CD14-positive monocyte (primary cell): Measurements from ENCODE around the gene KIF26B. TPM values are rescaled to one million over a fixed set of nuclear protein-coding genes. Genes with fewer than 3 reads are reported as not detected.
A peak's percentile ranks its signal among the peaks of the same experiment; 100 is the strongest.

Experiments used
- DNase-seq, 3 donors: peaks; one replicate each; pipeline ENCODE4 v3.0.0-alpha.2; 2011 to 2022
- H2AFZ ChIP-seq: 2 replicates; pipeline ENCODE4 v1.6.0; 2012; ENCODE audit warnings: mild to moderate bottlenecking, low read depth, low read length, inconsistent platforms; ENCODE audit not compliant: insufficient read depth, poor library complexity, severe bottlenecking
- H3K27ac ChIP-seq, 2 donors: 1 replicate in 1 of 2; 2 replicates in 1 of 2; pipeline ENCODE4 v1.5.1; 2012 to 2013; ENCODE audit warnings: low read length in 2 of 2, control low read depth in 1 of 2, inconsistent platforms in 1 of 2, low read depth in 1 of 2, mild to moderate bottlenecking in 1 of 2
- H3K27me3 ChIP-seq, 2 donors: one replicate each; pipeline versions ENCODE4 v1.6.0 to v1.6.1; 2011 to 2013; ENCODE audit warnings: low read length in 2 of 2; ENCODE audit not compliant: control insufficient read depth in 2 of 2, insufficient read depth in 2 of 2
- H3K36me3 ChIP-seq, 2 donors: replicated peaks in 1 of 2; 1 replicate in 1 of 2; 2 replicates in 1 of 2; pipeline versions ENCODE4 v1.5.1 to v1.6.1; 2012 to 2013; ENCODE audit warnings: low read length in 2 of 2, control low read depth in 1 of 2, inconsistent platforms in 1 of 2, mild to moderate bottlenecking in 1 of 2; ENCODE audit not compliant: insufficient read depth in 2 of 2, control insufficient read depth in 1 of 2
- H3K4me1 ChIP-seq, 2 donors: 1 replicate in 1 of 2; 2 replicates in 1 of 2; pipeline versions ENCODE4 v1.5.1 to v1.6.1; 2012 to 2013; ENCODE audit warnings: low read length in 2 of 2, control low read depth in 1 of 2, inconsistent platforms in 1 of 2, mild to moderate bottlenecking in 1 of 2, moderate library complexity in 1 of 2; ENCODE audit not compliant: insufficient read depth in 2 of 2, control insufficient read depth in 1 of 2
- H3K4me2 ChIP-seq: replicated peaks from 2 replicates; pipeline ENCODE3; 2012; ENCODE audit warnings: low read length, moderate library complexity, mild to moderate bottlenecking; ENCODE audit not compliant: poor library complexity, severe bottlenecking; ENCODE audit errors: extremely low read depth
- H3K4me3 ChIP-seq, 3 experiments: fragments of 200-600 bp in 1 of 3; sonication (generic) in 1 of 3; replicated peaks in 1 of 3; 1 replicate in 2 of 3; 2 replicates in 1 of 3; pipeline ENCODE4 v1.5.1; 2011 to 2013; ENCODE audit warnings: low read length in 3 of 3, mild to moderate bottlenecking in 3 of 3, control low read depth in 2 of 3, low read depth in 2 of 3, inconsistent platforms in 1 of 3, moderate library complexity in 1 of 3
- H3K79me2 ChIP-seq: 2 replicates; pipeline ENCODE4 v1.6.0; 2012; ENCODE audit warnings: mild to moderate bottlenecking, control low read depth, inconsistent platforms, low read length, moderate library complexity; ENCODE audit not compliant: insufficient read depth
- H3K9ac ChIP-seq: 2 replicates; pipeline ENCODE4 v1.6.0; 2017; ENCODE audit warnings: low read length, mild to moderate bottlenecking; ENCODE audit not compliant: insufficient read depth, poor library complexity, severe bottlenecking
- H3K9me3 ChIP-seq, 2 donors: replicated peaks in 1 of 2; 1 replicate in 1 of 2; 2 replicates in 1 of 2; pipeline versions ENCODE4 v1.5.1 to v1.6.1; 2012 to 2013; ENCODE audit warnings: low read length in 2 of 2, control low read depth in 1 of 2; ENCODE audit not compliant: control insufficient read depth in 1 of 2, insufficient read depth in 1 of 2
- H4K20me1 ChIP-seq: 2 replicates; pipeline ENCODE4 v1.6.0; 2012; ENCODE audit warnings: mild to moderate bottlenecking, low read length, control low read depth, moderate library complexity; ENCODE audit not compliant: insufficient read depth
- H3K27ac Mint-ChIP-seq, 7 donors: one replicate each; pipeline ENCODE4 v1.8.0; 2020; ENCODE audit warnings: mild to moderate bottlenecking in 7 of 7, mixed read lengths in 7 of 7, moderate library complexity in 6 of 7, inconsistent platforms in 2 of 7
- H3K27me3 Mint-ChIP-seq, 3 donors: one replicate each; pipeline ENCODE4 v1.8.0; 2021 to 2022; ENCODE audit warnings: low read depth in 3 of 3, mild to moderate bottlenecking in 3 of 3, mixed read lengths in 3 of 3, moderate library complexity in 3 of 3, inconsistent platforms in 1 of 3
- H3K36me3 Mint-ChIP-seq, 2 donors: one replicate each; pipeline ENCODE4 v1.8.0; 2020; ENCODE audit warnings: mixed read lengths in 2 of 2, inconsistent platforms in 1 of 2, mild to moderate bottlenecking in 1 of 2
- H3K4me1 Mint-ChIP-seq: one replicate; pipeline ENCODE4 v1.8.0; 2020; ENCODE audit warnings: mild to moderate bottlenecking, mixed read lengths
- H3K4me3 Mint-ChIP-seq, 2 donors: one replicate each; pipeline ENCODE4 v1.8.0; 2020; ENCODE audit warnings: mild to moderate bottlenecking in 2 of 2, mixed read lengths in 2 of 2, moderate library complexity in 1 of 2
- H3K9me3 Mint-ChIP-seq, 7 donors: one replicate each; pipeline ENCODE4 v1.8.0; 2020 to 2022; ENCODE audit warnings: mixed read lengths in 7 of 7, mild to moderate bottlenecking in 6 of 7, moderate library complexity in 6 of 7, inconsistent platforms in 2 of 7
- WGBS: methylation state at CpG from one replicate; pipeline ENCODE4 v1.1.5; 2013; ENCODE audit warnings: missing lambda C conversion rate; ENCODE audit not compliant: insufficient coverage; 5-methylcytosine and 5-hydroxymethylcytosine counted together
- intact Hi-C, 2 donors: fragments of 100-400 bp; cut with micrococcal nuclease; formaldehyde crosslinking; loops; one replicate each; pipeline versions ENCODE4 v1.15.0 to v1.15.1; 2023
- polyA plus RNA-seq, 3 donors: library from polyadenylated mRNA; depleted of rRNA in 1 of 3; unstranded in 2 of 3; stranded (reverse) in 1 of 3; fragments of 300-500 nt in 2 of 3; fragments of >200 nt in 1 of 3; fragmentation: Illumina TruSeq in 2 of 3; gene quantifications; 1 replicate in 2 of 3; 2 replicates in 1 of 3; pipeline ENCODE4 v1.2.3, GENCODE V29; 2012 to 2021
- TF ChIP-seq, protein P1 (sequence below): fragments of 200-600 bp; IDR thresholded peaks from one replicate; pipeline ENCODE4 v1.8.0; 2022; ENCODE audit warnings: antibody characterized with exemption, mild to moderate bottlenecking

KIF26B gene
- polyA plus RNA-seq, 3 donors: 0.01 to 0.05 TPM; not detected in 1

- Histone ChIP-seq H3K4me1 (no peaks in the 10 kb centered on the region), H4K20me1 (no peaks in the 10 kb centered on the region), H3K9me3 (no peaks in the 10 kb centered on the region), H3K27me3 (no peaks in the 10 kb centered on the region), H3K4me3 (no peak overlapping the region), H3K36me3 (no peaks in the 10 kb centered on the region), H2AFZ (no peak overlapping the region), H3K79me2 (no peaks in the 10 kb centered on the region), H3K4me2 (no peak overlapping the region), H3K27ac (no peak overlapping the region), H3K9ac (no peak overlapping the region)
- H3K36me3 Mint-ChIP-seq: peaks cover 3 to 9% of the 10 kb centered on the region in 2 donors
- TF ChIP-seq, protein P1, sequence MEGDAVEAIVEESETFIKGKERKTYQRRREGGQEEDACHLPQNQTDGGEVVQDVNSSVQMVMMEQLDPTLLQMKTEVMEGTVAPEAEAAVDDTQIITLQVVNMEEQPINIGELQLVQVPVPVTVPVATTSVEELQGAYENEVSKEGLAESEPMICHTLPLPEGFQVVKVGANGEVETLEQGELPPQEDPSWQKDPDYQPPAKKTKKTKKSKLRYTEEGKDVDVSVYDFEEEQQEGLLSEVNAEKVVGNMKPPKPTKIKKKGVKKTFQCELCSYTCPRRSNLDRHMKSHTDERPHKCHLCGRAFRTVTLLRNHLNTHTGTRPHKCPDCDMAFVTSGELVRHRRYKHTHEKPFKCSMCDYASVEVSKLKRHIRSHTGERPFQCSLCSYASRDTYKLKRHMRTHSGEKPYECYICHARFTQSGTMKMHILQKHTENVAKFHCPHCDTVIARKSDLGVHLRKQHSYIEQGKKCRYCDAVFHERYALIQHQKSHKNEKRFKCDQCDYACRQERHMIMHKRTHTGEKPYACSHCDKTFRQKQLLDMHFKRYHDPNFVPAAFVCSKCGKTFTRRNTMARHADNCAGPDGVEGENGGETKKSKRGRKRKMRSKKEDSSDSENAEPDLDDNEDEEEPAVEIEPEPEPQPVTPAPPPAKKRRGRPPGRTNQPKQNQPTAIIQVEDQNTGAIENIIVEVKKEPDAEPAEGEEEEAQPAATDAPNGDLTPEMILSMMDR: no peak
- no peaks in the 10 kb centered on the region for H3K4me1 Mint-ChIP-seq
- intact Hi-C loops: no loop called here
- peaks cover 9 to 21% (median 15%) of the 10 kb centered on the region in 3 donors for H3K27me3 Mint-ChIP-seq
- no CpG with 5 or more reads among the region's 5 CpGs for WGBS
- H3K4me3 Mint-ChIP-seq: no peak overlapping the region
- H3K9me3 Mint-ChIP-seq: peaks cover 0 to 4% (median 1%) of the 10 kb centered on the region in 7 donors
- no peak overlapping the region for H3K27ac Mint-ChIP-seq
- no peak for DNase-seq
Observed at GRCh38 chr1:245544236-245544635, 389.5 kb downstream of the KIF26B start.

DNA sequence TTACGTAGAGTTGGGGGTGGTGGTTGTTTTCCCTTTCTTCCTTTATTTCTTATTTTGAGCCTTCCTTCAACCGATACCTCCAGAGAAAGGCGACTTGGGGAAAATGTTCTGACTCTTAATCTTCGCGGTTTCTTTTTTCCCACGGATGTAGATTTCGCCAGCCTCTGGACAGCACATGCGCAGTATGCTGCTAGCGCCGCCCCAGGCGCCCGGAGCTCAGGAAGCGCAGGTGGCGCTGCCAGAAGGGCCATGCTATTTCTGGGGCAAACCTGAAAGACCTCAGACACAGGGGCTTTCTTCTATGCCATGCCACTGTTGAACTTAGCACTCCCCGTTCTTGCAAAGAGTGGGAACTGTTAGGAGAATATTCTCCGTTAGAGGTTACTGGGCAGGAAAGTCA, 392.1 kb downstream of the KIF26B start:
- Histone ChIP-seq H3K27me3 (no peaks in the 10 kb centered on the region), H3K27ac (no peak overlapping the region), H3K36me3 (no peaks in the 10 kb centered on the region), H3K79me2 (no peaks in the 10 kb centered on the region), H3K9ac (no peak overlapping the region), H3K4me3 (no peak overlapping the region), H4K20me1 (no peaks in the 10 kb centered on the region), H3K4me1 (no peaks in the 10 kb centered on the region), H3K4me2 (peak overlapping the region; percentile 10), H2AFZ (no peak overlapping the region), H3K9me3 (peaks cover 0 to 3% of the 10 kb centered on the region in 2 donors)
- no peaks in the 10 kb centered on the region for H3K4me1 Mint-ChIP-seq
- H3K36me3 Mint-ChIP-seq: peaks cover 2 to 3% of the 10 kb centered on the region in 2 donors
- WGBS: 72% methylated on average over 14 of the region's 16 CpGs
- H3K4me3 Mint-ChIP-seq: peak overlapping the region in 1 of 2 donors; percentile 63
- DNase-seq: no peak
- peaks cover 0 to 4% (median 2%) of the 10 kb centered on the region in 7 donors for H3K9me3 Mint-ChIP-seq
- intact Hi-C loops: no loop called here
- no peak overlapping the region for H3K27ac Mint-ChIP-seq
- H3K27me3 Mint-ChIP-seq: peaks cover 12 to 25% (median 14%) of the 10 kb centered on the region in 3 donors
- TF ChIP-seq, protein P1: no peak
